ENCODE data around the gene ATP6V1F. TPM values are rescaled to one million over a fixed set of nuclear protein-coding genes. Genes with fewer than 3 reads are reported as not detected.

The ATP6V1F gene
- total and polyA plus RNA-seq, 5 donors: 127 to 224 (median 137) TPM

DNA sequence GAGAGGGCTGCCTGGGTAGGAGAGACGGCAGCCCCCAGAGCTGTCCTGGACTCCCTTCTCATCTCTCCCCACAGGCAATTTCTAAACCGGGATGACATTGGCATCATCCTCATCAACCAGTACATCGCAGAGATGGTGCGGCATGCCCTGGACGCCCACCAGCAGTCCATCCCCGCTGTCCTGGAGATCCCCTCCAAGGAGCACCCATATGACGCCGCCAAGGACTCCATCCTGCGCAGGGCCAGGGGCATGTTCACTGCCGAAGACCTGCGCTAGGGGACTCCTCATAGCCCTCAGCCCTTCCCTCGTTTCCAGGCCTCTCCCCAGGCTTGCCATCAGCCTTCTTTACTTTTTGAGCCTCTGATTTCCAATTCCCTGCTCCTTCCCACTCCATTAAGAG, 2.6 kb downstream of the ATP6V1F start:
- Histone ChIP-seq H3K4me3 (ENCODE audit: low read length) (no peak overlapping the region), H3K27ac (ENCODE audit: low read length) (no peak overlapping the region), H3K4me1 (ENCODE audit: control insufficient read depth, insufficient read depth, low read length) (peaks cover under 1% of the 10 kb centered on the region), H3K27me3 (ENCODE audit: control insufficient read depth, insufficient read depth) (no peaks in the 10 kb centered on the region), H3K9me3 (ENCODE audit: control insufficient read depth, low read length) (no peaks in the 10 kb centered on the region)
- 93% methylated on average over 12 of the region's 12 CpGs for WGBS
- intact Hi-C loops (cut with DNase I): no loop called here
- ATAC-seq: no peak
- DNase-seq: no peak

DNA sequence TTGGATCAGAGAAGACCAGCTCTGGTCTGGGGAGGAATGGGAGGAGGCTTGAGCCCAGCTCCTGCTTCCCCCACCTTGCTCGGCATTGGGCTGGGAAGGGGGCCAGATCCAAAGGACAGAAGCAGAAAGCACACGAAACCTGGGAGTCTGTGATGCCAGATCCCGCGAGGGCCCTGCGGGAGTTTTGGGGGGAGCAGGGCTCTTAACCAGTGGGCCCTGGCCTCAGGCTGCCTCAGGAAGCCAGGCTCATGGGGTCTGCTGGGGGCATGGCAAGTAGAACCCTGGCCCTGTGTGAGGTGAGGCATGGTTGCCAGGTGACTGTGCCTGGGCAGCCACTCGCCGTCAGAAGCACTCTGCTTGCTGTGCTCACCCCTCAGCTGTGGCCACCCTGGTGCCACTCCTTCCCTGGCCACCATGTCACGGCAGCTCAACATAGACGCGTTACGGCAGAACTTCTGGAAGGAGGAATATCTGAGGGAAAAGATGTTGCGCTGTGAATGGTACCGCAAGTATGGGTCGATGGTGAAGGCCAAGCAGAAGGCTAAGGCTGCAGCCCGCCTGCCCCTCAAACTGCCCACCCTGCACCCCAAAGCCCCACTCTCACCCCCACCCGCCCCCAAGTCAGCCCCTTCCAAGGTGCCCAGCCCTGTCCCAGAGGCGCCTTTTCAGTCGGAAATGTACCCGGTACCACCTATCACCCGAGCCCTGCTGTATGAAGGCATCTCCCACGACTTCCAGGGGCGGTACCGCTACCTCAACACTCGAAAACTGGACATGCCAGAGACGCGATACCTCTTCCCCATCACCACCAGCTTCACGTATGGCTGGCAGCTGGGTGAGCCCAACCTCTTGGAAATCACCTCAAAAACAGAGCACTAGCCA, 3.6 kb downstream of the ATP6V1F start:
- H3K4me3 ChIP-seq (ENCODE audit: low read length): no peak overlapping the region
- no peak for DNase-seq
- ATAC-seq: no peak
- H3K27ac ChIP-seq (ENCODE audit: low read length): no peak overlapping the region
- intact Hi-C loops (cut with DNase I): no loop called here
- H3K9me3 ChIP-seq (ENCODE audit: control insufficient read depth, low read length): no peaks in the 10 kb centered on the region
- H3K27me3 ChIP-seq (ENCODE audit: control insufficient read depth, insufficient read depth): no peaks in the 10 kb centered on the region
- no peaks in the 10 kb centered on the region for H3K4me1 ChIP-seq (ENCODE audit: control insufficient read depth, insufficient read depth, low read length)
- WGBS: 92% methylated on average over 27 of the region's 27 CpGs

DNA sequence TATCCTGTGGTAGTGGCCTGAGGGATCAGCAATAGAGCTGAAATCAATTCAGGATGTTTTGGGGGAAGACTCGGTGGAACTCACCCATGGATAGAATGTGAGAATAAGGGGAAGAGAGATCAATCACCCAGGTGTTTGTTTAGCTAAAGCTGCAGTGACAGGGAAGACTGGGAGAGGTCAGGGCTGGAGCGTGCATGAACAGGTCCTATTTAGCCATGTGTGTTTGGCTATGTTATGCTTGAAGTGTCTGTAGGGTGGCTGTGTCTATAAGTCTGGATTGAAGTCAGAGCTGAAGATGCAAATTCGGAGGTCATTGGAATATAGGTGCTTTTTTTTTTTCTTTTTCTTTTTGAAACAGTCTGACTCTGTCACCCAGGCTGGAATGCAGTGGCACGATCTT, 4.6 kb downstream of the ATP6V1F start:
- no peak for DNase-seq
- ATAC-seq: no peak
- Histone ChIP-seq H3K4me1 (ENCODE audit: control insufficient read depth, insufficient read depth, low read length) (no peaks in the 10 kb centered on the region), H3K27me3 (ENCODE audit: control insufficient read depth, insufficient read depth) (no peaks in the 10 kb centered on the region), H3K9me3 (ENCODE audit: control insufficient read depth, low read length) (no peaks in the 10 kb centered on the region), H3K27ac (ENCODE audit: low read length) (no peak overlapping the region), H3K4me3 (ENCODE audit: low read length) (no peak overlapping the region)
- 85% methylated on average over 4 of the region's 4 CpGs for WGBS
- intact Hi-C loops (cut with DNase I): no loop called here

GRCh38 chr7:128867842-128868623, 5.4 kb downstream of the ATP6V1F start:
- no peak overlapping the region for H3K27ac ChIP-seq (ENCODE audit: low read length)
- intact Hi-C loops (cut with DNase I): no loop called here
- WGBS: 76% methylated on average over 11 of the region's 11 CpGs
- H3K4me3 ChIP-seq (ENCODE audit: low read length): no peak overlapping the region
- DNase-seq (no peak), ATAC-seq (no peak)
- H3K27me3 ChIP-seq (ENCODE audit: control insufficient read depth, insufficient read depth): no peaks in the 10 kb centered on the region
- no peaks in the 10 kb centered on the region for H3K9me3 ChIP-seq (ENCODE audit: control insufficient read depth, low read length)
- no peaks in the 10 kb centered on the region for H3K4me1 ChIP-seq (ENCODE audit: control insufficient read depth, insufficient read depth, low read length)

GRCh38 chr7:128868624-128869137, 6.0 kb downstream of the ATP6V1F start:
- no peak overlapping the region for H3K27ac ChIP-seq (ENCODE audit: low read length)
- peak overlapping the region; percentile 48 for H3K4me3 ChIP-seq (ENCODE audit: low read length)
- no peaks in the 10 kb centered on the region for H3K9me3 ChIP-seq (ENCODE audit: control insufficient read depth, low read length)
- DNase-seq: no peak
- 51% methylated on average over 13 of the region's 13 CpGs for WGBS
- H3K27me3 ChIP-seq (ENCODE audit: control insufficient read depth, insufficient read depth): no peaks in the 10 kb centered on the region
- peak in 1 of 2 donors; percentile 6 for ATAC-seq
- no peaks in the 10 kb centered on the region for H3K4me1 ChIP-seq (ENCODE audit: control insufficient read depth, insufficient read depth, low read length)
- intact Hi-C loops (cut with DNase I): no loop called here

DNA sequence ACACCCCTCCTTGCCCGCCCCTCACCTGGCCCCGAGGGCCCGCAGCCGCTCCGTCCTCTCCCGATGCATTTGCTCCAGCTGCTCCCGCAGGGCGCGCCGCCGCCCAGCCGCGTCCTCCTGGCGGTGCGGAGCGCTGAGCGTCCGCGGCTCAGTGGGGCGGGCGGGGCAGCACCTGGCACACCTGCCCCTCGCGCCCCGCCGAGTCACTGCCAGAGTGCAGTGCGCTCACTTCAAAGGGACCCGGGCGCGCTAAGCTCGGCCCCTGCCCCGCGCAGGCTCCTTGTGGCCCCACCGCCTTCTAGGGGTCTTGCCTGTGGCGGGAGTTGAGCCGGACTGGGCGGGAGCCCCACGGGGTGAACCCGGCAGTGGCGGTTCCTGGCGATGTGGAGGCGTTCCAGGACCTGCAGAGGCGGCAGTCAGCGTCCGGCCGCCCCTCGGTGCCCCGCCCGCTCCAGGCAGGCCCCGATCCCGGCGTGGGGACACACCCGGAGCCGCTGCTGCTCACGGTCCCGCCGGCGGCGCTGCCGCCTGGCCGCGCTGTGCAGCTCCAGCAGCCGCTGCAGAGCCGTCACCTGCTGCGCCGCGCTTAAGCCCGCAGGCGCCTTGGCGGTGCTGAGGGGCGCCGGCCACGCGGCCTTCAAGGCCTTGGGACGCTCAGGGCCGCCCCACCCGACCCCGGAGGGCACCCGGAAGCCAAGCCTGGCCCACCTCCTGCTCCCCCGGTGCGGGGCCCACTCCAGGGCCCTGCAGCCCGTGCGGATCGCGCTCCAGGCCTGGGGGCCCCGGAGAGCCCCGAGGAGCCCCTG, 6.7 kb downstream of the ATP6V1F start:
- intact Hi-C loops (cut with DNase I): no loop called here
- H3K27me3 ChIP-seq (ENCODE audit: control insufficient read depth, insufficient read depth): no peaks in the 10 kb centered on the region
- H3K4me1 ChIP-seq (ENCODE audit: control insufficient read depth, insufficient read depth, low read length): no peaks in the 10 kb centered on the region
- H3K27ac ChIP-seq (ENCODE audit: low read length): no peak overlapping the region
- DNase-seq (peak; percentile 60 to 84 (median 82)), ATAC-seq (peak; percentile 80 to 84)
- H3K4me3 ChIP-seq (ENCODE audit: low read length): peak overlapping the region; percentile 48
- WGBS: 1% methylated on average over 86 of the region's 86 CpGs
- no peaks in the 10 kb centered on the region for H3K9me3 ChIP-seq (ENCODE audit: control insufficient read depth, low read length)

GRCh38 chr7:128869944-128870285, 7.3 kb downstream of the ATP6V1F start:
- intact Hi-C loops (cut with DNase I): no loop called here
- WGBS: 10% methylated on average over 30 of the region's 30 CpGs
- peak overlapping the region; percentile 48 for H3K4me3 ChIP-seq (ENCODE audit: low read length)
- ATAC-seq (peak in 1 of 2 donors; percentile 3), DNase-seq (no peak)
- H3K27ac ChIP-seq (ENCODE audit: low read length): no peak overlapping the region
- H3K4me1 ChIP-seq (ENCODE audit: control insufficient read depth, insufficient read depth, low read length): no peaks in the 10 kb centered on the region
- H3K9me3 ChIP-seq (ENCODE audit: control insufficient read depth, low read length): no peaks in the 10 kb centered on the region
- no peaks in the 10 kb centered on the region for H3K27me3 ChIP-seq (ENCODE audit: control insufficient read depth, insufficient read depth)

GRCh38 chr7:128871050-128871449, 8.4 kb downstream of the ATP6V1F start:
- no peak for ATAC-seq
- Histone ChIP-seq H3K9me3 (ENCODE audit: control insufficient read depth, low read length) (no peaks in the 10 kb centered on the region), H3K4me3 (ENCODE audit: low read length) (no peak overlapping the region), H3K27me3 (ENCODE audit: control insufficient read depth, insufficient read depth) (no peaks in the 10 kb centered on the region), H3K4me1 (ENCODE audit: control insufficient read depth, insufficient read depth, low read length) (no peaks in the 10 kb centered on the region), H3K27ac (ENCODE audit: low read length) (no peak overlapping the region)
- DNase-seq: peak in 1 of 3 donors; percentile 20
- intact Hi-C loops (cut with DNase I): no loop called here
- WGBS: 95% methylated on average over 5 of the region's 5 CpGs

GRCh38 chr7:128872394-128872824, 9.8 kb downstream of the ATP6V1F start:
- no peak for ATAC-seq
- intact Hi-C loops (cut with DNase I): no loop called here
- 64% methylated on average over 13 of the region's 13 CpGs for WGBS
- Histone ChIP-seq H3K4me1 (ENCODE audit: control insufficient read depth, insufficient read depth, low read length) (no peaks in the 10 kb centered on the region), H3K27me3 (ENCODE audit: control insufficient read depth, insufficient read depth) (no peaks in the 10 kb centered on the region), H3K27ac (ENCODE audit: low read length) (no peak overlapping the region), H3K9me3 (ENCODE audit: control insufficient read depth, low read length) (no peaks in the 10 kb centered on the region), H3K4me3 (ENCODE audit: low read length) (no peak overlapping the region)
- peak in 1 of 3 donors; percentile 40 for DNase-seq

GRCh38 chr7:128873234-128873633, 10.6 kb downstream of the ATP6V1F start:
- H3K9me3 ChIP-seq (ENCODE audit: control insufficient read depth, low read length): no peaks in the 10 kb centered on the region
- no peaks in the 10 kb centered on the region for H3K4me1 ChIP-seq (ENCODE audit: control insufficient read depth, insufficient read depth, low read length)
- no peak overlapping the region for H3K4me3 ChIP-seq (ENCODE audit: low read length)
- intact Hi-C loops (cut with DNase I): no loop called here
- no peak for ATAC-seq
- H3K27me3 ChIP-seq (ENCODE audit: control insufficient read depth, insufficient read depth): no peaks in the 10 kb centered on the region
- H3K27ac ChIP-seq (ENCODE audit: low read length): no peak overlapping the region
- DNase-seq: peak; percentile 3 to 41 (median 34)
- 82% methylated on average over 9 of the region's 9 CpGs for WGBS
